ENCODE measurements around the gene TBC1D21.

- TF ChIP-seq CTCF (optimal IDR thresholded peaks at IDR 0.05 in 1 of 3, IDR thresholded peaks at IDR 0.05 in 1 of 3, conservative IDR thresholded peaks at IDR 0.05 in 1 of 3; ENCODE audit: extremely low read depth in 1 of 3, insufficient read depth in 2 of 3, low read length in 3 of 3), result no peak
- TF ChIP-seq EZH2 (IDR thresholded peaks at IDR 0.05; ENCODE audit: low read length), result no peak
These were observed 6.9 kb upstream of the TBC1D21 start for GRCh38 chr15:73866481-73866880.
